Peyer's patch (tissue), 4 donors: ENCODE measurements around the gene CLEC4E. TPM values are rescaled to one million over a fixed set of nuclear protein-coding genes. Genes with fewer than 3 reads are reported as not detected.
"Not testable (repeated sequence)": the region's sequence is repeated elsewhere in the genome, so short reads cannot be mapped to it uniquely, and the experiment has no call there.

ENCODE experiments used
- DNase-seq, 3 donors: peaks; one replicate each; pipeline ENCODE4 v3.0.0-alpha.2; 2017 to 2019
- H3K27ac ChIP-seq, 4 donors: fragments of 200-600 bp; sonication (generic); one replicate each; pipeline ENCODE4 v1.5.1; 2016 to 2019
- H3K27me3 ChIP-seq, 2 donors: fragments of 200-600 bp; sonication (generic); one replicate each; pipeline ENCODE4 v1.5.1; 2019
- H3K36me3 ChIP-seq, 3 donors: fragments of 200-600 bp; sonication (generic); one replicate each; pipeline ENCODE4 v1.5.1; 2016 to 2019
- H3K4me1 ChIP-seq, 4 donors: fragments of 200-600 bp; sonication (generic); one replicate each; pipeline ENCODE4 v1.5.1; 2016 to 2019
- H3K4me3 ChIP-seq, 4 donors: fragments of 200-600 bp; sonication (generic); 1 replicate in 3 of 4; 2 replicates in 1 of 4; pipeline ENCODE4 v1.5.1; 2016 to 2019; ENCODE audit warnings: mild to moderate bottlenecking in 1 of 4
- H3K9me3 ChIP-seq, 4 donors: fragments of 200-600 bp; sonication (generic); one replicate each; pipeline ENCODE4 v1.5.1; 2016 to 2019; ENCODE audit warnings: mild to moderate bottlenecking in 1 of 4
- CTCF ChIP-seq, 6 experiments: fragments of 450-650 bp in 4 of 6; fragments of 200-600 bp in 2 of 6; sonication (generic) in 1 of 6; IDR thresholded peaks; one replicate each; pipeline ENCODE4 v1.5.1; 2017 to 2019; ENCODE audit warnings: antibody characterized with exemption in 6 of 6, mild to moderate bottlenecking in 3 of 6, moderate library complexity in 1 of 6
- POLR2A ChIP-seq, 2 donors: fragments of 450-650 bp; IDR thresholded peaks; one replicate each; pipeline ENCODE4 v1.5.1; 2017; ENCODE audit warnings: antibody characterized with exemption in 2 of 2, mild to moderate bottlenecking in 2 of 2, moderate library complexity in 2 of 2
- total RNA-seq, 4 donors: library from RNA; depleted of rRNA; stranded (reverse); fragments of >200 nt; gene quantifications; one replicate each; pipeline ENCODE4 v1.1.0, GENCODE V29; 2016

Gene CLEC4E
- total RNA-seq, 4 donors from 2014 or later, result 2.9 TPM; not detected in 3

DNA sequence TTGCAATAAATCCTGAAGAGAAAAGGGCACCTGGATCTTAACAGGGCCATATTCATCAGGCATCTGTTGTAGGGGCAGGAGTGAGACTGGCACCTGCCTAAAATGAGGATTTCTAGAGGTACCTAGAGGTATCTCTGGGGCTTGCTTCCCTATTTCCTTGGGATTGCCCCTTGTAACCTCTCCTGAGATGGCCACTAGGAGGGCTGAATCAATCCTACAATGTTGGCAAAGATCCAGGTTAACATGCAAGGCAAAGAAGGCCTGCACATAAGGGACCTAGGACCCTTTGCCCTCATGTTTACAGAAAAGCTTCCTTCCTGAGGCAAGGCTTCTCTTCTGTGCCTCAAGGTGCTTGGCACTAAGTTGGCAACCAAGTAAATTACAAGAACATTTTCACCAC is 25.8 kb upstream of the CLEC4E start:
- Histone ChIP-seq H3K4me1 (no peaks in the 10 kb centered on the region), H3K27me3 (no peaks in the 10 kb centered on the region), H3K36me3 (no peaks in the 10 kb centered on the region), H3K9me3 (no peaks in the 10 kb centered on the region), H3K27ac (no peak overlapping the region), H3K4me3 (no peak overlapping the region)
- no peak for TF ChIP-seq CTCF (IDR thresholded peaks at IDR 0.05)
- no peak for TF ChIP-seq POLR2A (IDR thresholded peaks at IDR 0.05)
- DNase-seq, result no peak

DNA sequence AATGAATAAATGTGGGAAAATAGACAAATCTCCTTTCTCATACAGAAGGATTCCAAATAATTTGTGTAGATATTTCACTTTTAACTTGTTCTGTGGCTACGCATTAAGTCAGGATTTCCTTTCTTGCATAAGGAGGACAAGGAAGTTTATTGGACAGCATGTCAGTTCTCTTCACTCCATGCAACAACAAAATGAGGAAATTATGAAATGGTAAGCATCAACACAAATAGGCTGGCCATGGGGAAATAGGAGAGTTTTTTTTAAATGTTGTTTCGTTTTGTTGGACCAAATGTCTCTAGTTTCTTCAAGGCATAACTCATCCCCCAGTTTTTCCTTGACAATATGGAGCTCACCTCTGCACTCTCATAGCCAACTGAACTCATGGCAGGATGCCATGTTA is 25.3 kb upstream of the CLEC4E start:
- H3K4me3 ChIP-seq, H3K9me3 ChIP-seq, H3K27ac ChIP-seq, H3K4me1 ChIP-seq, H3K27me3 ChIP-seq, H3K36me3 ChIP-seq, DNase-seq: not testable (repeated sequence)

DNA sequence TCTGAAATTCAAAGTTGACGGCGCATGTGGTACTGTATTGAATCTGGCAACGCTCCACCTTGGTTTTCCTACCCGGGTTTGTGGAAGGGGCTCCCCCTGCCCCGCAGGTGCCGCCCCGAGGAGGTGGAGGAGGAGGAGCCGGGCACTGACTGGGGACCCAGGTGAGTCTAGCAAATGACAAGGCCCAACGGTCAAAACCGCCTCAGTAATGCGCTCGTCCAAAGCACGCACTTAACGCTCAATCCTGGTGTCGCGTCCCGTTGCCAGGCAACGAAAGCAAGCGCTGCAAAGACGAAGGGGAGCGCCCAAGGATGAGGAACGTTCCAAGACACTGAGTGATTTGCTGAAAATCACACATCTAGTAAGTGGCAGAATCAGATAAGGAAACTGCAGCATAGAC is 24.0 kb upstream of the CLEC4E start:
- no peak for TF ChIP-seq CTCF (IDR thresholded peaks at IDR 0.05)
- TF ChIP-seq POLR2A (IDR thresholded peaks at IDR 0.05), result no peak
- no peak overlapping the region for H3K27ac ChIP-seq
- no peak for DNase-seq

GRCh38 chr12:8563356-8563755 is 22.7 kb upstream of the CLEC4E start:
- Histone ChIP-seq H3K9me3 (no peaks in the 10 kb centered on the region), H3K27ac (no peak overlapping the region), H3K27me3 (no peaks in the 10 kb centered on the region), H3K36me3 (no peaks in the 10 kb centered on the region), H3K4me3 (no peak overlapping the region), H3K4me1 (no peaks in the 10 kb centered on the region)
- TF ChIP-seq CTCF (IDR thresholded peaks at IDR 0.05), result no peak
- no peak for TF ChIP-seq POLR2A (IDR thresholded peaks at IDR 0.05)
- no peak for DNase-seq

More for the DNA sequence above, 24.0 kb upstream of the CLEC4E start:
- H3K4me1 ChIP-seq, result no peaks in the 10 kb centered on the region
- no peaks in the 10 kb centered on the region for H3K9me3 ChIP-seq
- no peaks in the 10 kb centered on the region for H3K27me3 ChIP-seq
- no peaks in the 10 kb centered on the region for H3K36me3 ChIP-seq
- no peak overlapping the region for H3K4me3 ChIP-seq

DNA sequence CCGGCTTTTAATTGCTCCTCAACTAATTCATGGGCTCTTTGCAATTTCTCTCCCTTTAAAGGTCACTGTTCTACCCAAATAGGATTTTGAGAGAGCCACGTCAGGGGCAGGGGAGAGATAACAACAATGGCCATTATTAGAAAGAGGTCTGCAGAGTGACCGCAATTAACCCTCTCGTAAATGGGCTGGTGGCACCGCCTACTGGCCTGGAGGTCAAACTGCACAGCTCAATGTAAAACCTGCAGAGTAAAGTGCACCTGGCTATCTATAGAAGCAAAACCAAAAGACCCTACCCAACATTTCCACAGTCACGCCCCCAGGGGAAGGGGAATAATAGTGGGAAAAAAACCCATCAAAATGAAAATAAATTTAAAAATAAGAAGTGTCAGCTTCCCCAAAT is 21.6 kb upstream of the CLEC4E start:
- no peak for DNase-seq
- H3K4me1 ChIP-seq, result no peaks in the 10 kb centered on the region
- no peak overlapping the region for H3K27ac ChIP-seq
- H3K36me3 ChIP-seq, result no peaks in the 10 kb centered on the region
- H3K27me3 ChIP-seq, result no peaks in the 10 kb centered on the region
- no peaks in the 10 kb centered on the region for H3K9me3 ChIP-seq
- no peak for TF ChIP-seq POLR2A (IDR thresholded peaks at IDR 0.05)
- TF ChIP-seq CTCF (IDR thresholded peaks at IDR 0.05), result no peak
- H3K4me3 ChIP-seq, result no peak overlapping the region

- H3K4me1 ChIP-seq, result no peaks in the 10 kb centered on the region
- H3K4me3 ChIP-seq, result no peak overlapping the region
- H3K27ac ChIP-seq, result no peak overlapping the region
- no peak for TF ChIP-seq POLR2A (IDR thresholded peaks at IDR 0.05)
- no peak for TF ChIP-seq CTCF (IDR thresholded peaks at IDR 0.05)
- H3K36me3 ChIP-seq, result no peaks in the 10 kb centered on the region
- no peaks in the 10 kb centered on the region for H3K9me3 ChIP-seq
- no peaks in the 10 kb centered on the region for H3K27me3 ChIP-seq
- DNase-seq, result no peak
Observed at GRCh38 chr12:8561011-8561410, 20.3 kb upstream of the CLEC4E start.
